ENCODE measurements around the gene NUP85. TPM values are rescaled to one million over a fixed set of nuclear protein-coding genes. Genes with fewer than 3 reads are reported as not detected.

NUP85 gene
- total RNA-seq, 1 experiment from 2014 or later, result 95.6 TPM

GRCh38 chr17:75237100-75238014 lies 31.9 kb downstream of the NUP85 start:
- ATAC-seq (no peak), DNase-seq (no peak)
- H3K27me3 ChIP-seq (ENCODE audit: low read length), result no peaks in the 10 kb centered on the region
- no peak overlapping the region for H3K4me2 ChIP-seq (ENCODE audit: low read length)
- no peak for TF ChIP-seq EZH2 (IDR thresholded peaks at IDR 0.05; ENCODE audit: low read length, unreplicated experiment)
- TF ChIP-seq CTCF (conservative IDR thresholded peaks at IDR 0.05; ENCODE audit: low read depth, low read length), result no peak
- TF ChIP-seq EZH2phosphoT487 (IDR thresholded peaks at IDR 0.05; ENCODE audit: borderline replicate concordance, low read length), result no peak
- intact Hi-C loops (cut with micrococcal nuclease), result no loop called here
- H3K4me1 ChIP-seq (ENCODE audit: insufficient read depth, low read length), result no peaks in the 10 kb centered on the region
- H3K9me2 ChIP-seq (replicated peaks; ENCODE audit: low read length), result no peaks in the 10 kb centered on the region
- H3K36me3 ChIP-seq (ENCODE audit: low read depth, low read length), result peaks cover 73% of the 10 kb centered on the region
- BruUV-seq (replicated peaks), result TSS peak; percentile 14
- no peaks in the 10 kb centered on the region for H3K9me3 ChIP-seq (ENCODE audit: low read length)
- H4K20me1 ChIP-seq (ENCODE audit: low read length), result no peaks in the 10 kb centered on the region
- H3K27ac ChIP-seq (ENCODE audit: low read length), result no peak overlapping the region
- no peaks in the 10 kb centered on the region for H3K79me2 ChIP-seq (ENCODE audit: low read length)
- H2AFZ ChIP-seq (ENCODE audit: low read length), result no peak overlapping the region
- H3F3A ChIP-seq (ENCODE audit: low read length, unreplicated experiment), result peaks cover 4% of the 10 kb centered on the region
- no peak overlapping the region for H3K9ac ChIP-seq (ENCODE audit: low read length)
- ChIA-PET CTCF (interaction anchor here (0.6 kb wide), 3 partner anchors 17 to 372 kb away, joined by 5 to 7 read pairs (median 7); no protein-coding TSS in a partner anchor), POLR2A (ENCODE audit: unreplicated experiment) (no interaction called here)
- no peak overlapping the region for H3K4me3 ChIP-seq (ENCODE audit: low read length)

GRCh38 chr17:75238020-75238580 lies 32.6 kb downstream of the NUP85 start:
- Histone ChIP-seq H4K20me1 (ENCODE audit: low read length) (no peaks in the 10 kb centered on the region), H3K4me3 (ENCODE audit: low read length) (no peak overlapping the region), H3K27me3 (ENCODE audit: low read length) (no peaks in the 10 kb centered on the region), H3K4me2 (ENCODE audit: low read length) (no peak overlapping the region), H3F3A (ENCODE audit: low read length, unreplicated experiment) (peaks cover 4% of the 10 kb centered on the region), H3K4me1 (ENCODE audit: insufficient read depth, low read length) (no peaks in the 10 kb centered on the region), H3K9ac (ENCODE audit: low read length) (no peak overlapping the region), H3K79me2 (ENCODE audit: low read length) (no peaks in the 10 kb centered on the region), H3K27ac (ENCODE audit: low read length) (no peak overlapping the region), H3K9me3 (ENCODE audit: low read length) (no peaks in the 10 kb centered on the region), H3K36me3 (ENCODE audit: low read depth, low read length) (peaks cover 72% of the 10 kb centered on the region), H2AFZ (ENCODE audit: low read length) (no peak overlapping the region), H3K9me2 (replicated peaks; ENCODE audit: low read length) (no peaks in the 10 kb centered on the region)
- no peak for ATAC-seq
- ChIA-PET POLR2A (ENCODE audit: unreplicated experiment) (no interaction called here), CTCF (interaction anchor here (0.6 kb wide), 1 partner anchor 18 kb away, joined by 7 read pairs; no protein-coding TSS in a partner anchor)
- intact Hi-C loops (cut with micrococcal nuclease), result no loop called here
- no TSS peak for BruUV-seq (replicated peaks)
- DNase-seq, result no peak
- no peak for TF ChIP-seq EZH2 (IDR thresholded peaks at IDR 0.05; ENCODE audit: low read length, unreplicated experiment)
- no peak for TF ChIP-seq EZH2phosphoT487 (IDR thresholded peaks at IDR 0.05; ENCODE audit: borderline replicate concordance, low read length)
- TF ChIP-seq CTCF (conservative IDR thresholded peaks at IDR 0.05; ENCODE audit: low read depth, low read length), result no peak
